GM18517 (cell line): ENCODE results near the gene ANKRD6.

Experiments used
- ATAC-seq: cut with Tn5 transposase; IDR thresholded peaks from one replicate; pipeline ENCODE4 v1.9.1; 2021; ENCODE audit warnings: mild to moderate bottlenecking, moderate library complexity; ENCODE audit not compliant: unreplicated experiment

Gene ANKRD6

DNA sequence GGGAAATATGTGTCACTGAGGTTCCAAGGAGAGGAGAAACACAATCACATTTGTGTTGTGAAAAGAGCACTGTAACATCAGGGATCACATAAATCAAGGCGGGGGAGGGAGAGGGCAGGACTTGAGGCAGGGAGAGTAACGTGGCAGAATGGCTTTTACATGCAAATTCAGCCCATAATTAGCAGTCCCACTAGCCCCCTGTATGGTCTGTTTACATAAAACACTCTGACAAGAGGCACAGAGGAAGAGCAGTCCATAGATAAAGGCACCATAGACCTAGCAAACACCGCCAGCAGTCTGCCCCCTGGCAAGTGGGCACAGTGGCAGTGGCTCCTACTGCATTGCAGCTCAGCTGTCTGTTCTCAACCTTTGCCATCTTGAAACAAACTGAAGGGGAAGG is 122.9 kb downstream of the ANKRD6 start:
- ATAC-seq = no peak

DNA sequence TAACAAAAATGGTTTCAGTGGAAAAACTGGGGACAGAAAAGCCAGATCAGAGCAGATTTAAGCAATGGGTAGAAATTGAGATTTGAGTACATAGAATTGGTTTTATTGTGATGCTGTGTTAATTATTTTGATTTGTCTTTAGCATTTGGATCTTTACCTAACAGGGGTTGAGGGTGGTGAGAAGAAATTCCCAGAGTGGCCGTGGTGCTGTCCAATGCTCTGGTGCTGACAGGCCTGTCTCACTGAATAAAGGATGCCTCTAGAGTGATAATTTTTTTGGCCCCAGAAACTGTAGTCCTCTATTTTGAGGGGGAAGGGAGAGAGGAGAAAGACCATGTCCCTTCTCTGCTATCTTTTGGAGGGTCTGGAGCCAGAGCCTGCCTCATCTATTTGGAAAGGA is 126.5 kb downstream of the ANKRD6 start:
- no peak for ATAC-seq

DNA sequence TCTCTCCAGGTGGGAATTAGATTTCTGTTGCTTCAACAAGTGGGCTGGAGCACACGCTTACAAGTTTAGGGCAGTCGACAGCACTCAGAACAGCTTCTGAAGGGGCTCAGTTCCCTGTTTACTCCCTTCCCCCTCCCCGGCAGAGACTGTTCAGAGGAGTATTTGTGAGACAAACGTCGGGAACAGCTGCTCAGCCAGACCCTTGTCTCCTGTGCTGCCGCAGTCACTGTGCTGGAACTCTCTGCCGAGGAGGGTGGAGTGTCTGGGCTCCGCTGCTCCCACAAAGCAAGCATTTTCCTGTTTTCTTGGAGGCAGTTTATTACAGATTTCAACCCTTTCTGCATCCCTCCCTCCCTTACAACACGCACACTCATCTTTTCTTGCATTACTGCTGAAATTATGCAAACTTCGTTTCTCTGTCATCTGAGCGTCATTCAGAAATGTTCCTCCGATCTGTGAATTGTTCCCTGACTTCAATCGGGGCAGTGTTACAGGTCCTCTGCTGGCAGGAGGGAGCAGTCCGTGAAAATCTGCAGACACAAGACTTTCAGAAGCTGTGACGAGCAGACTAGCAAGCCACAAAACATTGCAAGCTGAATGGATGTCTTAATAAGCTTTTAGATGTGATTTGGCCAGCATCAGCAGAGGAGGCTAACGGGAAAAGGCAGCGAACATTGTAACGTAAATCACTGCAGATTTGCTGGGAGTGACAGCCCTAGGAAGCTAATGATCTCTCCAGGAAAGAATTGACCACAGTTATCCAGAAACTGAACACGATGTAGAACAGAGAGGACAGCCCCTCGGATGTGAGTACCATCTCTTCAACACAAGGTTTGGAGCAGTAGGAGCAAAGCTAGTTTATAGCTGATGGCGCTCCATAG is 129.4 kb downstream of the ANKRD6 start:
- ATAC-seq = no peak

DNA sequence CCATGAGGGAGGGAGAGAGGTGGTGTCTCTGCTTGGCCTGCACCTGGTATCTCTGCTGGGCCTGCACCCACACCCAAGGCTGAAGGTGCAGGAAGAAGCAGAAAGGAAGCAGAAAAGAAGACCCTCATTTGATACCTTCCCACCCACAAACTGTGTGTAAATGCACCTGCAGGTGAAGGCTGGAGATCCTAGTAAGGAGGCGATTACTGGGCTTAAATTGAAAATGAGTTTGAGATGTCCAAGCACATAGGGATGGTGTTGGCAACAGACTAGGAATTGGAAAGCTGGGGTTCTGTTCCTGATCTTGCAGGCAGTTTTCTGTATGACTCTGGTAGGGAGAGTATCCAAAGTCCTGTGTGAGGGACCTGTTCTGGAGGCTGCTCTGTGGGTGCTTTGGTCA is 130.9 kb downstream of the ANKRD6 start:
- ATAC-seq = no peak

DNA sequence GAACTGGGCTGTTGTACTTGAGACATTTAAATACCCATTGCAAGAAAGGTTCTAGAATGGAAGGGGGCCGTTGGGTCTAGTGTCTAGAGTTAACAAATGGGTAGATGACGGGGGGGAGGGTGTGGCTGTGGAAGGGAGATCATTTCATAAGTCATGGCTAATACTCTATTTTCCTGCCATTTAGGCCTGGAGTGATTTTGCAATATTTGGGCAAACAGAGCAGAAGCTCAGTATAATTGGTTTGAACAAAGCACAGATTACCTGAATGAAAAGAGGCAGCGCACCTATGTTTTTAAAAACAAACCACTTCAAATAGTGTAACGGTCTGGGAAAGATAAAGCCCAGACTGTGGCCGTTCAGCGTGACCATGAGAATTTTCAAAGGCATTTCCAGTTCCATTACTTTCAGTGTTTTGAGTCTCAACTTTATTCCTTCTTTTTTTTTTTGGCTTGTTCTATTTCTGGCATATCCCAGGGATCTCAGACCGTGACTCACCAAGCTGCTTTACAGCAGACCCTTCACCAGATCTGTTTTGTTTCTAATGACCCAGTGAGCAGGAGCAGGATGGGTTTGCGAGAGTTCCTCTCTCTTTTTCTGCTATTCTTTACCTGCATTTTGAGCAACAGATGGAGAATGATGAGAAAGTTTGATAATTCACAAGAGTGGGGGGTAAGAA is 131.9 kb downstream of the ANKRD6 start:
- no peak for ATAC-seq

DNA sequence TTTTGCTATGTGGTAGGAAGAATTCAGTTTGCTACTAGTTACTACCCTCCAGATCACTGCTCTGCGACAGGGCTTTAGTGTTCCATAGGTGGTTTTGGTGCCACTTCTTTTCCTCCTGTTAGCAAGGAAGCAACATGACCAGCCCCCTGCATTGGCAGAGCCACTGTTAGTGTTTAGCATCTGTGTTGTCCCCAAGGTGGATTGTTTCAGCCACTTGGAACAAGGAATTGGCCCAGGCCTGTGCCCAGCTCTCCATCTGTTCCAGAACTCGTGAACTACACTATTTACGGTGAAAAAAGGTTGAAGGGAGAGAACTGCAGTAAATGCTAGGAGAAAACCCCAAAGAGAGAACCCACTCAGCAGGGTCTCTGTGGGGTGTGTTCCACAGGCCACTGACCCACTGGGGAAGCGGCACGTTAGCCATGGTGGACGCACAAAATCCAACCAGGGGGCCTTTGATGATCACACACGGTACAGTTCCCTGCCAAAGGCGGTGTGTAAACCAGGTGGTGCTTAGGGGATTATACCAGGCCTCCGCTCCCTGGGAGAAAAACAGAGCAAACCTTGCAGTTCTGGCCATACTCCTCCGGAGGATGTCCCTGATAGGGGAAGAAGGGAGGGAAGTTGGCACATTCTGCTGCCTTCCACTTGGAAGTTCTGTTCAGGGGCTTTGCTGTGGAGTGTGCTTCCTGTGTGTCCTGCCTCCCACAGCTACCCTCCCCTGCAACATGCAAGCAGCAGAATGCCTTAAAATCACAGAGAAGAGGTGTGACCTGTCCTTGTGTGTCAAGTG is 133.3 kb downstream of the ANKRD6 start:
- no peak for ATAC-seq

DNA sequence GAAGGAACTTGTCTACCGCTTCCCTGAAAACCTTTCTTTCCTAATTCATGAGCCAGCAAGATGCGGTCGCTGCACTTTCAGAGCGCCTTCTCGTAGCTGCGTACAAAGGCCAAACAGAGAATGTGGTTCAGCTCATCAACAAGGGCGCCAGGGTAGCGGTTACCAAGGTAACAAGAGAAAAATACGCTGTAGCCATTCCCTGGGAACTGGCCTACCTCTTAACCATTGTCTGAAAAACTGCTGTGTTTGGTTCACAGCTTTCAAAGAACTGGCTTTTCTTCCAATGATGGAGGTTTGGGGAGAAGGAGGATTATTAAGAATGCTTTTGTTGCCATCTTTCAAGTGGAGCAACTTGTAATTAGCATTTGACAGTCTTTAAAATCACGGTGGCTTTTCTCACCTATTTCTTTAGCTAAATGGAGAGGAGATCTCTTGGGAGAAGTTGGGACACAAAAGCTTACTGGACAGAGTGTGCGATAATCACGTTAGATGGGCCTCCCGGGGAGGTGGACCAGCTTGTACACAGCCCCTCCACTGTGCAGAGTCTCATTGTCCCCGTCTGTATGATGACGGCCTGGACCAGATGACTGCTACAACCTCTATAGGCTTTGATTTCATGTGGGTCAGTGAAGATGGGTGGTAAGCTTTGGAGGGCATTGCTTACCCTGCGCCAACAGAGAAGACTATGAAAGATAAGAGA is 134.1 kb downstream of the ANKRD6 start:
- no peak for ATAC-seq

DNA sequence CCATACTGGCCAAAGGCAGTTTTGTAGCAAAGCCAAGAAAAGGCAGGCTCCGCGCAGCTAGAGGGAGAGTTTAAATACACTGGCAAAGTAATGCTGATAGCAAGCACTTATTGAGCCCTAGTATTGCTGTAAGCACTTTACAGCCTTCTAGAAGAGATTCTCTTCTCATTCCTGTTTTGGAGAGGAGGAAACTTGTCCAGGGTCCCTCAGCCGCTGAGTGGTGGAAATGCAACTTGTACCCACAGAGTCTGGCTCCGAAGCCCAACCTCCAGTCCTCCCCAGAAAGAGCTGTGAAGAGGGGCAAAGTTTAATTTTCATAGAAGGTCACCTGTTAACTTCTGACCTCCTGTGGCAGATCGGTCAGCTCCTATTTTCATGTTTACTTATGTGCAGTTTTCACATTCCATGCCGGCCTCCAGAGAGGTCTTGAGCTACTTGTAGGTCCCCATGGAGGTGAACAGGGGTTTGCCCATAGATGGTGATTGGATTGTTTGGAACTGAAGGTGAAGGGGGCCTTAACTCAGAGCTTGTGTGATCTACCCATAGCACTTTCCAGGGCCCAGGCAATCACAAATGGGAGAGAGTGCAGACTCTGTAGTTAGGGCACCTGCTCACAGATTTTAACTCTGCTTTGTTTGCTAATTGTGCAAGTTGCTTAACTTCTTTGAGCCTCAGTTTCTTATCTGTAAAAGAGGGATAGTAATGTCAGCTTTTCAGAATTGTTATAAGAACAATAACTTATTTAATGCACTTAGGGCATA is 134.9 kb downstream of the ANKRD6 start:
- ATAC-seq = no peak

DNA sequence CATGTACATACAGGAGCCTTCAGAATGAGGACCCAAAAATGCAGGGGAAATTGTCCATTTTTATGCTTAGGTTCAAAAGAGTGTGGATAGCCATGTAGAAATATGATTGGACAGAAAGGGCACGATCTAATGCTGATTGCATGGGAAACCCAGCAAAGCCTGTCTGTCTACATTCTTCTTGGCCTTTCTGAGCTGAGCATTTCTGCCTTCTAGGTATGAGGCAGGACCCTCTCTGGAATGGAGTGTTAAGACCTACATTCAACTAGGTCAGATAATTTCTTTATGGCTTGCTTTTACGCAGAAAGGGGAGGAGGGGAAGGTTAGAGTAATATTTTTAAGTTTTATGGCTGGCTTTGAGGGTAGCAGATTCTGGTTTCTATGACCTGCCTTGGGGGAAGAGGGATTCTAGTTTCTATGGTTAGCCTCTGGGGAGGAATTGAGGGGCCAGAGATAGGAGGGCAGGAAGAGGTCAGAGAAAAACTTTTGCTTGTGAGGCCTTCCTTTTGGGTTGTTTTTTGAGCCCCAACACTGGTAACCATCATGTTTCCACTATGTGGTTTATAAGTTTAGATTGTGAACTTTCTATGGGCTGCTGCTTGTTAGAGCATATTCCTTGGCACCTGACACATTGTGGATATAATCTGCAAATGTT is 142.1 kb downstream of the ANKRD6 start:
- no peak for ATAC-seq

DNA sequence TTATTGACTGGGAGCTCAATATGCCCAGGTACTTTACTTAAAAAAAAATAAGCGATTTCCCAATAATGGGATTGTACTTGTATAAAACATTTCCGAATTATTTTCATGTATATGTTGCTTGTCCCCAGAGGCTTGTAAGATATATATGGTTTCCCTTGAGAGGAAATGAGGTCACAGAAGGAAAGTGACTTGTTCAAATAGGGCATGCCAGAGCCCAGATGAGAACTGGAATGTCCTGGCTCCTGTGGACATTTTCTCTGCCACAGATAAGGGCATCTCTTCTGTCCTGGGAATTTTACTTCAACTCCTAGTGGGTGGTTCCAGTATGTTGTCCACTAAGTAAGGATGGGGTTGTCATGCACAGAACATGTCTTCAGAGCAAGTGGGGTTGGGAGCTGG is 142.6 kb downstream of the ANKRD6 start:
- ATAC-seq = no peak

DNA sequence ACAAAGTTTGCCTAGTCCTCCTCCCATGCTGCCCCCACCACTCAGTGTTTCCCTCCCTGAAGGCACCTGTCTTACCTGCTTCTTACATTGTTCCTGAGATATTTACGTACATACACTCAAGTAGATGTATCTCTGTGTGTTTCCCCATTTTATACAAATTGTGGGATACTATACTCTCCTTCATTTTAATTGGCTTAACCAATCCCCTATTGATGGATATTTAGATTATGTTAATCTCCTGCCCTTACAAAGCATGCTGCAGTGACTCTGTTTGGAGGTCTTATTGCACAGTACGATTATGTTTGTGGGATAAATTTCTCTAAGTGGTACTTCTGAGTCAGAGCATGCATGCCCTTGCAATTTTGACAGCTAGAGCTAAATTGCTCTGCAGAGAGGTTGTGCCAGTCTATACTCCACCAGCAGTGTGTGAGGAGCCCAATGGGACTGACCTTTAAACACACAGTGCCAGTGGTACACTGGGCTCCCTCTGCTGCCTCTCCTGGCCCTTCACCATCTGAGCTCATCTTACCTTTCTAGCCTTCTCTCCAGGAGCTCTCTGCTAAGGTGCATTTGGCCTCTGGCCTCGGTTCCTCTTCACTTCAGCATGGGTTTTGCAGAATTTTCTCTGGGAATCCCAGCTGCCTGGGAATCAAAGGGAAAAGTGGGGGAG is 148.2 kb downstream of the ANKRD6 start:
- ATAC-seq = no peak

DNA sequence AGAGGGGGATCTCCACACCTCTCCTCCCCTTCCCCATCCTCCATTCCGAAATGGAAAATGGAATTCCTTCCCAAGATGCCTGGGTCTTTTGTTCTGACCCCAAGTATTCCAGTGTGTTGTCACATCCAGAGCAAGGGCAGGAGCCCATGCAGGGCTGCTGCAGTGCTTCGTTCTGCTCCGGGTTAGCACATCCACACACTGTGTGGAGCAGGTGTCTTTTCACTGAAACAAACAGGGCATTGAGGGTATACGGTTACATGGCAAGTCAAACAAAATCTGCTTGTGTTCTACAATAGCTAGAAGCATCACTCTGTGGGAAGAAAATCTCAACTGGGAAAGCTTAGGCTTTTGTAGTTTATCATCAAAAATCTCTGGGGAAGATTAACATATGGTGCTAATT is 148.7 kb downstream of the ANKRD6 start:
- no peak for ATAC-seq

DNA sequence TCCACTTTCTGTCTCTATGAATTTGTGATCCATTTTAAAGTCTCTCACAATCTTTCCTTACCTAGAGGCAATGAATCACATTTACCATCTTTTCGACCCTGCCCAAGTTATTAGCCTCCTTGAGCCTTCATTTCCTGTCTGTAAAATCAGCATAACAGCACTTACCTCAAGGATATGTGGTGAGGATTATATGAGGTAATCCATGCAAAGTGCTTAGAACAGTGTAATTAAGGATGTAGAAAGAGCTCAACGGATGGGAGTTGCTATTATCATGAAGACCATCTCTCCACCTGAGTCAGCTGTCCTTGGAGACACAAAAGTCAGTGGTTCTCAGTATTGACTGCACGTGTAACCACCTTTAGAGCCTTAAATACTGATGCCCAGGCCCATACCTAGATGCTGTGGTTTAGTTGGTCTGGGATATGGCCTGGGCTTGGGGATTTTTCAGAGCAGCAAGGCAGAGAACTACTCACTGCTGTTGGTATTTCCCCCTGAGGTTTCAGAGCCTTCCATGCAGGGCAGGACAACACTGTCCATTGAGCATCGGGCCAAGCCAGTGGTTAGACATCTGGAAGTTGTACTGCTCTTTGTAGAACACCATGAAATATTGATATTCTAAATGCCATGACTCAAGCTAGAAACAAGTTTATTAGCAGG is 149.8 kb downstream of the ANKRD6 start:
- no peak for ATAC-seq

DNA sequence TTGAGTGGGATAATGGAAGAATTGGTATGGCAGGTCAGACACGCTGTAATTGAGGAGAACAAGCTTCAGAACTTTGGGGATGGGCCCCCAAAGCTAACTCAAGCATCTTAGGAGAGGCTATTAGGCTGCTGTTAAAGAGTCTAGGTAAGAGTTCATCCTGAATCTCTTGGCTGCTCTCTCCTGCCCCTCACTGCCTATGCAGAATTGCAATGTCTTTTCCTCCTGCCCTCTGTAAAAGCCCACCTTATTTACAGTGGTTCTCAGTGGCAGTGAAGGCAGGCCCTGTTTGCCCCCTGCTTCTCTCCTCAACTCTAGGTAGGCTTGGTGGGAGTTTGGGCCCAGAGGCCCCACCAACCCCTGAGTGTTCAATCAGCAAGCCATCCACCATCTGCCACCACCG is 150.6 kb downstream of the ANKRD6 start:
- ATAC-seq = no peak

DNA sequence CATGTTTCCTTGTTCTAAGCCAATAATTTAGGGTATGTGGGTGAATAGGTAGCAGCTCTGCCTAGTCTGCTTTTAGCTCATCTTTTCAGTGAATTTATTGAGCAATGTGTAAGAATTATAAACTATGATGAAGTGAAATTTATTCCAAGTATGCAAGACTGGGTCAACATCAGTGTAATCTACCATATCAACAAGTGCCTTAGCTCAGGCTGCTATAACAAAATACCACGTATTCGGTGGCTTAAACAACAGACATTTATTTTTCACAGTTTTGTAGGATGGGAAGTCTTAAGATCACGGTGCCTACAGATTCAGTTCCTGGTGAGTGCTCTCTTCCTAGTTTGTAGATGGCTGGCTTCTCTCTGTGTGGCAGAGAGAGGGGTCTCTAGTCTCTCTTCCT is 151.6 kb downstream of the ANKRD6 start:
- no peak for ATAC-seq

DNA sequence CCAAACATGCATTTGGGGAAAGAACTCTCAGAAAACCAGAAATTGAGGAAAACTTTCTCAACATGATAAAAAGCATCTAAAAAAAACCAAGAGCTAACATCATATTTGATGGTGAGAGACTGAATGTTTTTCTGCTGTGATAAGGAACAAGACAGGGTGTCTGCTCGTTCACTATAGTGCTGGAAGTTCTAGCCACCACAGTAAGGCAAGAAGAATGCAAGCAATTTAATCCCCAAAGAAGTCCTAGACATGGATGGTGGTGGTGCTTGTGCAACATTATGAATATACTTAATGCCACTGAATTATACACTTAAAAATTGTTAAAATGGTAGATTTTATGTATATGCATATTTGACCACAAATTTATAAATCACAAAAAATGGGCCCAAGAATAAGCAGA is 152.2 kb downstream of the ANKRD6 start:
- no peak for ATAC-seq

DNA sequence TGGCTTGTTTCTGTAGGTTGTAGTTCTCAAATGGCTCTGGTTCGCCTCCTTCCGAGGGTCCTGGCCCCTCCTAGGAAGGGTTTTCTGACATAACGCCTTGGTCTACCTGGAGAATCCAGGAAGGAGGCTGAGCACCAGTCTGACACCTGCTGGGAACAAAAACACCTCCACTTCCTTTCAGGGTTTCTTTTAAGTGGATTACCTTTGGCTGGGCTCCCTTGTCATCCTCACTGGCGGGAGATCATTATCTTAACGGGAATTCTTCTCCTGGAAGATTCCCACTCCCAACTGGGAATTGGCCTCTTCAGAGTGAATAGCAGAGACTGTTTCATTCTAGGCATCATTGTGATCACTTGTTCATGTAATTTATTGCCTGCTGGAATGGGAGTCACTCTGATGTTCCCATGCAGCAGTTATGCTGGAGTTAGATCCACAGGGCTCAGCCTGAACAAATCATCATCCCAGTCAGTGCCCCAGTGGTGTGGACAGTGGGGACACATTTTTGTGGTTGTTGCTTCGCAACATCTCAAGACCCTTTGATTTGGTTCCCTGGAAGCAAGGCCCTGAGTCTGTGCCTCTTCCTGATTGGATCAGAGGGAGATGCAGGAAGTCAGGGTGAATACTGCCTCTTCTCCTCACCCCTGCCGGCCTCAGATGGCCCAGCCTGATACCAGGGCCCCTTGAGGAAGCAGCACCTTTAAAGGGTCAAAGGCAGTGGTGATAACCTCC is 156.5 kb downstream of the ANKRD6 start:
- ATAC-seq = no peak

DNA sequence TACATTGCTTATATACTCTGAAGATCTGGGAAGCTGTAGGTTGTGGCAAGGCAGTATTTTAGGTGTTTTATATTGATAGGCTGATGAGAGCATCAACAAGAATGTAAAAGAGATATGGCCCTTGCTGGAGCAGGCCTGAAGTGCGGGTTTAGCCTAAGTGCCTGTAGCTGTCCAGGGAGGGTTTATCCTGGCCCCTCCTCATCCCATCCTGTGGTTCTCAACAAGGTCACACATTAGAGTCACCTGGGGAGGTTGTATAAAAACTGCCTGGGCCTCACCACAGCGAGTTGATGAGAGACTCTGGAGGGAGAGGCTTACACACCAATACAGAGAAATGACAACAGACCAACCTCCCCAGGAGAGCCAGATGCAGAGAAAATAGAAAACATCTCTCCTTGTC is 157.2 kb downstream of the ANKRD6 start:
- ATAC-seq = no peak
